CD4-positive, alpha-beta T cell treated with Interleukin-17A for 4 hours (primary cell): ENCODE data around the gene ECE1.

Experiments
- DNase-seq: peaks from one replicate; pipeline ENCODE4 v3.0.0-alpha.2; 2020; ENCODE audit warnings: mixed read lengths

ECE1 gene

GRCh38 chr1:21266119-21266774 lies 24.0 kb downstream of the ECE1 start:
- no peak for DNase-seq

- no peak for DNase-seq
Observed at GRCh38 chr1:21265644-21266043, 24.6 kb downstream of the ECE1 start.

- no peak for DNase-seq
Observed at GRCh38 chr1:21264898-21265297, 25.4 kb downstream of the ECE1 start.

GRCh38 chr1:21263653-21264225 lies 26.5 kb downstream of the ECE1 start:
- DNase-seq, result no peak

GRCh38 chr1:21263052-21263429 lies 27.2 kb downstream of the ECE1 start:
- no peak for DNase-seq

GRCh38 chr1:21262293-21263051 lies 27.8 kb downstream of the ECE1 start:
- DNase-seq, result no peak

- no peak for DNase-seq
Observed at GRCh38 chr1:21261551-21262292, 28.5 kb downstream of the ECE1 start.

- no peak for DNase-seq
Observed at GRCh38 chr1:21260405-21261125, 29.7 kb downstream of the ECE1 start.

GRCh38 chr1:21259316-21260076 lies 30.8 kb downstream of the ECE1 start:
- DNase-seq, result no peak

GRCh38 chr1:21258331-21259134 lies 31.7 kb downstream of the ECE1 start:
- DNase-seq, result peak; percentile 35

- DNase-seq, result no peak
Observed at GRCh38 chr1:21257431-21258135, 32.7 kb downstream of the ECE1 start.

- no peak for DNase-seq
Observed at GRCh38 chr1:21256776-21257175, 33.5 kb downstream of the ECE1 start.

- DNase-seq, result no peak
Observed at GRCh38 chr1:21255943-21256320, 34.3 kb downstream of the ECE1 start.

- DNase-seq, result peak; percentile 90
Observed at GRCh38 chr1:21255284-21255942, 34.9 kb downstream of the ECE1 start.

- no peak for DNase-seq
Observed at GRCh38 chr1:21254335-21254951, 35.8 kb downstream of the ECE1 start.

- DNase-seq, result no peak
Observed at GRCh38 chr1:21251773-21252471, 38.3 kb downstream of the ECE1 start.

- DNase-seq, result no peak
Observed at GRCh38 chr1:21249940-21250493, 40.2 kb downstream of the ECE1 start.
